NCI-H748 (cell line): ENCODE data around the gene HNRNPH3.
"Not testable (repeated sequence)": the region's sequence is repeated elsewhere in the genome, so short reads cannot be mapped to it uniquely, and the experiment has no call there.

Experiments used
- DNase-seq: peaks from one replicate; lab custom pipeline; 2025; ENCODE audit not compliant: unreplicated experiment; lab: John Stamatoyannopoulos, UW

Gene HNRNPH3

DNA sequence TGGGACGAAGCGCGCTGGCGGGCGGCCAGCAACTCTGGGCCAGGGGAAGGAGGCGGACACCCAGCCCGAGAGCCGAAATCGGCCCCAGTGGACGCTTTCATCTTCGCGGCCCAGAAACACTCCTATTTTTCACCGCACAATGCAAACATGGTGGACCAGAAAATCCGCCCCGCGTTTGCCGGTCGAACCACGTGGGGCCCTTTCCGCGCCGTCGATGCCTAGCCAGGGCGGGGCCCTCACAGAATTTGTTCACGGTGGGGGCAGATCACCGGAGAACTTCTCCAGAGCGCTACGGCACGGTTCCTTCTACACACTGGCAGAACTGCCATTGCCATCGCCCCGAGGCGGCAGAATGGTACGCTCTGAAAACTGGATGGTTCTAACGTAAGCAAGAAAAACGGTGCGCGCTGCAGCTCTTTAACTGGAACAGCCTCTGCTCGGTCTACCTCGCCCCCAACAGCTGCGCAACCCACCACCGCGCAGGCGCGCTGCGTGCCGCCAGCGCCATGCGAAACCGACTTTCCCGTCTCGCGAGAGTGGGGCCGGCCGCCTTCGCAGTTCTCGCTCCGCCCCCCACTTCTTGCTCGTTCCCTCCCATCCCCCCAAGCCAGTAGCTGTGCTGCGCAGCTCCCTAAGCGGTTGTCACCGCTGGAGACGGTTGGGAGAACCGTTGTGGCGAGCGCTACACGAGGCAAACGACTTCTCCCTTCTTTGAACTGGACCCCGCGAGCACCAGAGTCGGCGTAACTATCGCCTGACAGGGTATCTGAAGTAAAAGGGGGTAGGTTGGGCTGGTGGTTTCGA lies at the start of gene HNRNPH3:
HNRNPH3 (plus strand) TSS at position 610 of the 804 bp plus-strand sequence. CDS start 5,158 bp downstream, outside the sequence.
- peak; percentile 96 for DNase-seq

- no peak for DNase-seq
These were observed 47.5 kb upstream of the HNRNPH3 start for GRCh38 chr10:68284062-68285001.

DNA sequence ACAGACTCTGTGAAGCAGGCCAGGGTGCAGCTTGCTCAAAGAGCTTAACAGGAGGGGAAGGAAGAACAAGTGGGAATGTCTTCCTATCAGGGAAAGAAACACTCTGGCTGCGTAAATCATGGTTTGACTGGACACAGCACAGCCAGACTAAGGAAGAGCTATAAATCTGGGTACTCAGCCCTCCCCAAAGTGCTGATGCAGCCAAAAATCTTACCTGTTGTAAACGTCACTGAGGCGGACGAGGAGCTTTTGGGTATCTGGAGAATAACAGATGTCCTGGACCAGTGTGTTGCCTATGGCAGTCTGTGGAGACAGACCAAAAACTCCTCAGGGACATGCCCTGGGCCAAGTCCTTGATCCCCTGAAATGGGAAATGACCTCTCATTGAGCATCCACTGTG lies 43.1 kb upstream of the HNRNPH3 start:
- DNase-seq: no peak

- DNase-seq: no peak
These were observed 41.1 kb upstream of the HNRNPH3 start for GRCh38 chr10:68290736-68291135.

GRCh38 chr10:68296843-68297663 lies 34.8 kb upstream of the HNRNPH3 start:
- no peak for DNase-seq

DNA sequence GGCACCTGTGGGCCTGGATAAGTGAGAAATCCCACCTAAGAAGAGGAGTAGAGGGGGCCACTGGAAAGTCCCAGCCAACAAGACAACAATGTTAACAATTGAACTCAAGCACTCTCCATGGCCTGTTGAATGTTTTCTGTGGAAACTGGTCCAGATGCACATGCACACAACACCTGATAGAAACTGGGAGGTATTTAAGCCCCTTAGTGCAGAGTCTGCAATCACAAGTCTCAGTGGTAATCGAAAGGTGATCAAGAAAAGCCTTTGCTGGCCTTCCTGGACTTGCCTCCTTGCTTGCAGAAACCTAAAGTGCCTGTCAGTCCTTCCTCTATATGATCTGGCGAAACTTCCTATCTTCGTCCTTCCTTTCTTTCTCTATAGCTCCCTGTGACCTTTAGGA lies 30.6 kb upstream of the HNRNPH3 start:
- no peak for DNase-seq

- peak; percentile 36 for DNase-seq
These were observed 29.9 kb upstream of the HNRNPH3 start for GRCh38 chr10:68301790-68302502.

DNA sequence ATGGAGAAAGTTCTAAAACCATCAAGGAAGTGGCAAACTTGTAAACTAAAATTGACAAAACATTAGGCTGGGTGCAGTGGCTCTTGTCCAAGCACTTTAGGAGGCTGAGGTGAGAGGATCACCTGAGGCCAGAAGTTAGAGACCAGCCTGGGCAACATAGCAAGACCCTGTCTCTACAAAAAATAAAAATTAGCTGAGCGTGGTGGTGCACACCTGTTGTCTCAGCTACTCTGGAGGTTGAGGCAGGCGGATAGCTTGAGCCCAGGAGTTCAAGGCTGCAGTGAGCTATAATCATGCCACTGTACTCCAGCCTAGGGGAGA lies 29.4 kb upstream of the HNRNPH3 start:
- no peak for DNase-seq

- no peak for DNase-seq
These were observed 29.0 kb upstream of the HNRNPH3 start for GRCh38 chr10:68302871-68303270.

DNA sequence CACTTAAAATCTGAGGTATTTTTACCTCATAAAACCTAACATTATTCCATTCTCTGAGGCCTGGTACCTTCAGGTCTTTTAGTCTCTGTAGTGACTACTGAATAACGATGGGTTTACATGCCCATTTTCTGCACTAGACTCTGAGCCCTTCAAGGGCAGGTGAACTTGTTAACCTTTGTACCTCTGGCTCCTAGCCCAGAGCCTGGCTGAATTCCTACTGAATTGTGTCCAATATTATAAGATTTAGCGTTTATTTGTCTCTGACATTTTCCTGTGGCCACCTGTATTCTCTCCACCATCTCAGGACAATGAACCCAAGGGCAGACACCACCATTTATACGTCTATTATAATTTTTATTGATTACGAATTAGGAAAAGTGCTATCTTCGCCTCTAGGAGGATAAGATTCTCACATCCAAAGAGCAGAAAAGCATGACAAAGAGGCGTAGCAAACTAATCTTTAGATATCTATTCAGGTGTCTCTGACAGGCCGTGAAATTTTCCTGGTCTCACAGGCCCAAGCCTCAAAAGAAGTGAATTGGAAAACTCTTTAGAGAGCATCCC lies 27.9 kb upstream of the HNRNPH3 start:
- DNase-seq: no peak

DNA sequence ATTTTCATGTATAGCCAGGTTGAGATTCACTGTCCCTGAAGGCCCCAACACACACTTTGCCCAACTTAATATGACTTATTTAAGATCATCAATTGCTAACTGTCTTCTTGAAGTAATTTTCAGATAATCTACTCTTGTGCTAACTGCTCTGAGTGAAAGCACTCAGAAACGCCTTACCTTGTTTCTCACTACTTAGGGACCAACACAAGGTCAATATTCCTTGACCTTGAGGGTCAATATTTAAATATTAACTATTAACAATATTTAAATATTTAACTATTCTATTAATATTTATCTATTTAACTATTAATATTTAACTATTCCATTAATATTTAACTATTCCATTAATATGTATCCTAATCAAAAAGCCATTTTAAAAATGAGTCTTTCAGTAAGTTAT lies 26.0 kb upstream of the HNRNPH3 start:
- no peak for DNase-seq

GRCh38 chr10:68310531-68310930 lies 21.3 kb upstream of the HNRNPH3 start:
- no peak for DNase-seq

GRCh38 chr10:68314930-68315329 lies 16.9 kb upstream of the HNRNPH3 start:
- DNase-seq: not testable (repeated sequence)

DNA sequence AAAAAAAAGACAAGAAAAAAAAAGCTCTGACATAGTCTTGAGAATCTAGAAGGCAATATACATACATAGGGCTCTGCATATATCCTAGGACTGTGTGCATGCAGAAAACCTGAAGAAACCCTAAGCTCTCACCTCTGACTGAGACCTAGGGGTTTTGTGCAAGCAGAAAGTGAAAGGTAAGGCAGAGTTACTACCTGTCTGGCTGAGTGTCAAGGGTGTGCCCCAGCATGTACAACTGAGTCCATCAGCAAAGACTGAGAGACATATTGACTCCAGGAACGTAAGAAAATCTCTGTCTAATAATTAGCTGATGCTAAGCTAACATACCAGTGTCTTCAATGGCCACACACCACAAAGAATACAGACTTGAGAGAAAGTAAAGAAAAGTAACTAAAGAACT lies 16.3 kb upstream of the HNRNPH3 start:
- DNase-seq: no peak

- no peak for DNase-seq
These were observed 13.4 kb upstream of the HNRNPH3 start for GRCh38 chr10:68318331-68319059.

DNA sequence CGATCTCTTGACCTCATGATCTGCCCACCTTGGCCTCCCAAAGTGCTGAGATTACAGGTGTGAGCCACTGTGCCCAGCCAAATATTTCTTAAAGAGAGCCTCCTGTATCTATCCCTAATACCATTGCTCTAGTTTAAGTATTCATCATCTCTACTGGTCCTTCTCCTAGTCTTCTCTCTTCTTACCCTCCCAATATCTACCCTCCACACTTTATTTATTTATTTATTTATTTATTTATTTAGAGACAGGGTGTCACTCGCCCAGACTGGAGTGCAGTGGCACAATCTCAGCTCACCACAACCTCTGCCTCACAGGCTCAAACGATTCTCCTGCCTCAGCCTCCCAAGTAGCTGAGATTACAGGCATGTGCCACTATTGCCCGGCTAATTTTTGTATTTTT lies 7.5 kb upstream of the HNRNPH3 start:
- not testable (repeated sequence) for DNase-seq

DNA sequence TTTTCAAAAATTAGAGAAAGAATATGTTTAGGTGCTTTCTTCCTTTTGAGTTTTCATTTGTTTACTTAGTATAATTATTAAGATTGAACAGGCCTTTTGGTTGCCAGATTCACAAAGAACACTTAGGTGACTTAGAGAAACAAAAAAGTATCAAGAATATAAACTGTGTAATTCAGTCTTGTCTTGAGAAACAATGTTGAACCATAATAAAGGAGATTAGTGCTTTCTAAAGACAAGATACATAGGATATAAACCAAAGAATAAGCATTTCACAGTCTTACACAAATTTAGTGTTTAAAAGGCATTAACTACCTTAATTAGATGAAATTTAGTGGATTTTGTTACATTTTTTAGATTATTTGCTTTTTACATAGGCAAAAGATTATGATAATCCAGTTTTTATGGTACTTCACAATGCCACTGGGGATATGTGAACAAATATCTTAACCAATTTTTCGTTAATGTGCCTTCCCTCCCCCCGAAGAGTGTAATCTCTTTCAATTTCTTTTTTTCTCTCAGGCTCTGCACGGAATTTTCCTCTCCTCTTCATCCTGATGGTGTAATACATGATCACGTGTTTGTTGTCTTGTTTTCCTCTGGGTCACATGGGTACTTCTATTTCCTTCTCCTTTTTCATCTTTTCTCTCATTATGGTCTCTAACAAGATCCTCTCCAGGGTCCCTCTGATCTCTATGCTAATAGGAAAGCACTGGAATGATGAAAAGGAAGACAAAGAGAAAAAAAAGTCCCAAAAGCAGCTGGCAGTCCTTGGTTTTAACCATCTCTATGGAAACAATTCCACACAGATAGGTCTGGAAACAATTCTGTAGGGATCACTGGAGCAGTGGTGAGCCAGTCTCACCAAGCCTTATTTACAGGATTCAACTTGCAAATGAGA lies 3.7 kb upstream of the HNRNPH3 start:
- peak; percentile 20 for DNase-seq

DNA sequence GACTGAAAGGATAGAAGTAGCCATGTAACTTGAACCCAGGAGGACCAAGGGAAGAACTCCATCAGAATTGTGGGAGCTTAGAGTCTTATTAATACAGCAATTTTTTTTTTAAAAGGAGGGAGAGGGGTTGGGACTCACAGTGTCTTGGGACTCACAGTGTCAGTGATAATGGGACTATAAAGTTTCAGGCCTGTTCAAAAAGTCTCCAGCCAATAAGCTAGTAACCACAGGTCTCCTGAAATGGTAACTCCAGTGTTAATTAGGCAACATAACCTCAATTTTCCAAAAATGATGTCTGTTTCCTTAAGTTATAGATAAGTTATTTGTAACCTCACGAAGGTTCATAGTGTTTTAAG lies 2.4 kb upstream of the HNRNPH3 start:
- no peak for DNase-seq
